CD4-positive, alpha-beta memory T cell (primary cell): Measurements from ENCODE around the gene ITPR3. TPM values are rescaled to one million over a fixed set of nuclear protein-coding genes. Genes with fewer than 3 reads are reported as not detected.

Source experiments
- CTCF ChIA-PET: fragments of 350-600 bp; sonication (Branson Sonifier 250); formaldehyde crosslinking; loops from one replicate; lab custom pipeline; 2021; ENCODE audit warnings: inconsistent platforms; ENCODE audit not compliant: partially characterized antibody; lab: Charles Lee
- POLR2A ChIA-PET: fragments of 350-600 bp; sonication (Branson Sonifier 250); formaldehyde crosslinking; loops from one replicate; lab custom pipeline; 2021; ENCODE audit not compliant: partially characterized antibody; lab: Charles Lee
- DNase-seq, 5 donors: peaks; one replicate each; pipeline versions ENCODE4 v3.0.0 to v3.0.0-alpha.2; 2020 to 2022; ENCODE audit warnings: mixed read lengths in 1 of 5
- H3K27ac ChIP-seq: one replicate; pipeline ENCODE4 v1.7.0; 2013; ENCODE audit warnings: low read depth, low read length
- H3K27me3 ChIP-seq: 2 replicates; pipeline ENCODE4 v1.7.0; 2013; ENCODE audit warnings: mild to moderate bottlenecking, low read length, moderate library complexity; ENCODE audit not compliant: insufficient read depth
- H3K36me3 ChIP-seq: 2 replicates; pipeline ENCODE4 v1.7.0; 2013; ENCODE audit warnings: mild to moderate bottlenecking, low read length, moderate library complexity; ENCODE audit not compliant: insufficient read depth
- H3K4me1 ChIP-seq: 2 replicates; pipeline ENCODE4 v1.7.0; 2013; ENCODE audit warnings: mild to moderate bottlenecking, low read length, moderate library complexity; ENCODE audit not compliant: insufficient read depth
- H3K4me3 ChIP-seq, 2 donors: one replicate each; pipeline ENCODE4 v1.7.0; 2013; ENCODE audit warnings: low read length in 2 of 2, mild to moderate bottlenecking in 1 of 2
- H3K9me3 ChIP-seq, 2 donors: one replicate each; pipeline ENCODE4 v1.7.0; 2013; ENCODE audit warnings: low read length in 2 of 2, control low read depth in 1 of 2; ENCODE audit not compliant: control insufficient read depth in 1 of 2
- H3K27ac Mint-ChIP-seq, 7 donors: one replicate each; pipeline ENCODE4 v1.8.0; 2020 to 2021; ENCODE audit warnings: mixed read lengths in 7 of 7, mild to moderate bottlenecking in 6 of 7, inconsistent platforms in 3 of 7, moderate library complexity in 3 of 7
- H3K27me3 Mint-ChIP-seq, 2 donors: one replicate each; pipeline ENCODE4 v1.8.0; 2020 to 2021; ENCODE audit warnings: mixed read lengths in 2 of 2
- H3K36me3 Mint-ChIP-seq, 2 donors: one replicate each; pipeline ENCODE4 v1.8.0; 2020 to 2021; ENCODE audit warnings: mixed read lengths in 2 of 2, inconsistent platforms in 1 of 2, mild to moderate bottlenecking in 1 of 2
- H3K4me1 Mint-ChIP-seq, 4 donors: one replicate each; pipeline ENCODE4 v1.8.0; 2020 to 2021; ENCODE audit warnings: mixed read lengths in 4 of 4, mild to moderate bottlenecking in 1 of 4
- H3K4me3 Mint-ChIP-seq, 8 donors: one replicate each; pipeline ENCODE4 v1.8.0; 2020 to 2021; ENCODE audit warnings: mixed read lengths in 8 of 8, mild to moderate bottlenecking in 7 of 8, moderate library complexity in 6 of 8, inconsistent platforms in 3 of 8
- H3K9me3 Mint-ChIP-seq, 8 donors: one replicate each; pipeline ENCODE4 v1.8.0; 2020 to 2021; ENCODE audit warnings: mixed read lengths in 8 of 8, mild to moderate bottlenecking in 5 of 8, inconsistent platforms in 3 of 8, moderate library complexity in 1 of 8
- intact Hi-C: fragments of 100-400 bp; cut with micrococcal nuclease; formaldehyde crosslinking; loops from one replicate; pipeline ENCODE4 v1.15.1; 2023
- microRNA-seq: library from miRNA; unstranded; fragments of <30 nt; microRNA quantifications from one replicate; pipeline ENCODE4 v1.2.0, GENCODE V29; 2021; ENCODE audit warnings: borderline replicate concordance, borderline number of aligned reads, borderline microRNAs expressed, mixed read lengths
- polyA plus RNA-seq, 2 donors: library from polyadenylated mRNA; unstranded; fragments of 300-500 nt; fragmentation: Illumina TruSeq; gene quantifications; one replicate each; pipeline ENCODE4 v1.2.3, GENCODE V29; 2021
- total RNA-seq, 2 experiments: library from RNA; stranded (reverse); gene quantifications; one replicate each; pipeline ENCODE4 v1.2.3, GENCODE V29; 2021

Gene ITPR3
- total and polyA plus RNA-seq, 4 experiments from 2014 or later, result 0.55 to 72.4 (median 39.7) TPM

- Histone ChIP-seq H3K27me3 (peaks cover 7% of the 10 kb centered on the region), H3K4me3 (no peak overlapping the region), H3K4me1 (no peaks in the 10 kb centered on the region), H3K27ac (no peak overlapping the region), H3K36me3 (no peaks in the 10 kb centered on the region), H3K9me3 (no peaks in the 10 kb centered on the region)
- Mint-ChIP-seq H3K4me1 (peaks cover 0 to 4% (median 3%) of the 10 kb centered on the region in 4 donors), H3K27ac (no peak overlapping the region), H3K9me3 (no peaks in the 10 kb centered on the region), H3K36me3 (no peaks in the 10 kb centered on the region), H3K4me3 (no peak overlapping the region), H3K27me3 (peaks cover 0 to 7% of the 10 kb centered on the region in 2 donors)
- intact Hi-C loops, result loop anchor here (1.0 to 2.0 kb wide), 4 partner anchors 33 to 410 kb away; partner anchors contain the start of gene UQCC2
- POLR2A ChIA-PET, result interaction anchor here (1.2 kb wide), 1 partner anchor 32 kb away, joined by 4 read pairs; the partner anchor contains the start of gene UQCC2
- DNase-seq, result peak; percentile 57 to 68 (median 66)
- CTCF ChIA-PET, result interaction anchor here (0.6 to 5.1 kb wide), 21 partner anchors 9 to 497 kb away, joined by 3 to 42 read pairs (median 6); partner anchors contain the start of gene UQCC2
Observed at GRCh38 chr6:33744001-33744848, 123.1 kb downstream of the ITPR3 start.

GRCh38 chr6:33744895-33745546, 123.9 kb downstream of the ITPR3 start:
- no peak overlapping the region for H3K4me3 Mint-ChIP-seq
- DNase-seq, result no peak
- H3K36me3 Mint-ChIP-seq, result no peaks in the 10 kb centered on the region
- ChIA-PET POLR2A (interaction anchor here (1.2 kb wide), 1 partner anchor 33 kb away, joined by 4 read pairs; the partner anchor contains the start of gene UQCC2), CTCF (interaction anchor here (0.6 to 5.1 kb wide), 15 partner anchors 9 to 498 kb away, joined by 3 to 42 read pairs (median 7); partner anchors contain the start of gene UQCC2)
- Histone ChIP-seq H3K27ac (no peak overlapping the region), H3K36me3 (no peaks in the 10 kb centered on the region), H3K4me1 (no peaks in the 10 kb centered on the region), H3K27me3 (peaks cover 7% of the 10 kb centered on the region), H3K9me3 (no peaks in the 10 kb centered on the region), H3K4me3 (no peak overlapping the region)
- no peak overlapping the region for H3K27ac Mint-ChIP-seq
- intact Hi-C loops, result loop anchor here (1.0 to 2.0 kb wide), 4 partner anchors 34 to 409 kb away; partner anchors contain the start of gene UQCC2
- H3K27me3 Mint-ChIP-seq, result peaks cover 0 to 7% of the 10 kb centered on the region in 2 donors
- peaks cover 0 to 4% (median 3%) of the 10 kb centered on the region in 4 donors for H3K4me1 Mint-ChIP-seq
- H3K9me3 Mint-ChIP-seq, result no peaks in the 10 kb centered on the region

- Mint-ChIP-seq H3K27me3 (peaks cover 0 to 7% of the 10 kb centered on the region in 2 donors), H3K4me3 (no peak overlapping the region)
Observed at GRCh38 chr6:33745548-33745947, 124.4 kb downstream of the ITPR3 start.

More at GRCh38 chr6:33745548-33745947, 124.4 kb downstream of the ITPR3 start:
- no peak for DNase-seq
- no peaks in the 10 kb centered on the region for H3K36me3 ChIP-seq
- no peaks in the 10 kb centered on the region for H3K9me3 ChIP-seq
- Mint-ChIP-seq H3K27ac (peak overlapping the region in 1 of 7 donors; percentile 47), H3K9me3 (no peaks in the 10 kb centered on the region), H3K36me3 (no peaks in the 10 kb centered on the region), H3K4me1 (peaks cover 0 to 4% (median 3%) of the 10 kb centered on the region in 4 donors)
- no peaks in the 10 kb centered on the region for H3K4me1 ChIP-seq
- H3K4me3 ChIP-seq, result no peak overlapping the region
- H3K27me3 ChIP-seq, result peaks cover 7% of the 10 kb centered on the region
- intact Hi-C loops, result loop anchor here (2.0 kb wide), 1 partner anchor 161 kb away; no protein-coding TSS in a partner anchor
- POLR2A ChIA-PET, result interaction anchor here (1.2 kb wide), 1 partner anchor 34 kb away, joined by 4 read pairs; the partner anchor contains the start of gene UQCC2
- H3K27ac ChIP-seq, result no peak overlapping the region
- CTCF ChIA-PET, result interaction anchor here (1.0 to 5.1 kb wide), 5 partner anchors 8 to 281 kb away, joined by 3 to 42 read pairs (median 7); partner anchors contain the start of gene UQCC2

Small RNA genes within 50 kb of the gene (microRNA-seq; reads per million reads assigned to microRNA genes)
- 2.4 reads per million, percentile 3 among the genes with 10 or more reads in this experiment for gene MIR3934

Other genes starting within 250 kb of the ITPR3 start
- gene KIFC1, start 229.5 kb upstream of the ITPR3 start, total RNA-seq, result under 1 TPM; 0.61 to 0.69 TPM
- gene KIFC1, start 229.5 kb upstream of the ITPR3 start, polyA plus RNA-seq, result under 1 TPM in 1 of 2 donors, not detected in 1; 0.54 TPM
- gene PHF1, start 210.3 kb upstream of the ITPR3 start, total RNA-seq, result 100 to 1,000 TPM; 220 TPM
- gene PHF1, start 210.3 kb upstream of the ITPR3 start, polyA plus RNA-seq, result 10 to 100 TPM; 61.2 to 81.8 TPM
- gene CUTA, start 203.2 kb upstream of the ITPR3 start, total RNA-seq, result 100 to 1,000 TPM; 210 to 217 TPM
- gene CUTA, start 203.2 kb upstream of the ITPR3 start, polyA plus RNA-seq, result 100 to 1,000 TPM; 371 to 407 TPM
- gene SYNGAP1, start 201.3 kb upstream of the ITPR3 start, total RNA-seq, result 10 to 100 TPM; 47.8 to 48.0 TPM
- 1 to 10 TPM in 1 of 2 donors, not detected in 1; 1.9 TPM for gene SYNGAP1, start 201.3 kb upstream of the ITPR3 start, polyA plus RNA-seq
- gene ZBTB9, start 166.7 kb upstream of the ITPR3 start, total RNA-seq, result 10 to 100 TPM; 12.1 to 12.8 TPM
- gene ZBTB9, start 166.7 kb upstream of the ITPR3 start, polyA plus RNA-seq, result 10 to 100 TPM in 1 of 2 donors, 1 to 10 TPM in 1; 5.7 to 11.5 TPM
- 10 to 100 TPM; 26.2 to 27.2 TPM for gene BAK1, start 41.0 kb upstream of the ITPR3 start, total RNA-seq
- 10 to 100 TPM; 28.1 to 41.6 TPM for gene BAK1, start 41.0 kb upstream of the ITPR3 start, polyA plus RNA-seq
- 10 to 100 TPM; 22.8 to 24.8 TPM for gene UQCC2, start 90.4 kb downstream of the ITPR3 start, total RNA-seq
- gene UQCC2, start 90.4 kb downstream of the ITPR3 start, polyA plus RNA-seq, result 10 to 100 TPM; 44.4 to 57.9 TPM
- gene IP6K3, start 125.6 kb downstream of the ITPR3 start, total RNA-seq, result not detected
- gene IP6K3, start 125.6 kb downstream of the ITPR3 start, polyA plus RNA-seq, result not detected
- gene LEMD2, start 167.8 kb downstream of the ITPR3 start, total RNA-seq, result 100 to 1,000 TPM; 115 to 126 TPM
- 10 to 100 TPM; 13.5 to 44.6 TPM for gene LEMD2, start 167.8 kb downstream of the ITPR3 start, polyA plus RNA-seq
- not detected for gene MLN, start 182.7 kb downstream of the ITPR3 start, total RNA-seq
- gene MLN, start 182.7 kb downstream of the ITPR3 start, polyA plus RNA-seq, result not detected